Measurements from ENCODE around the gene USF2.

- no peak for TF ChIP-seq CTCF (IDR thresholded peaks at IDR 0.05)
- no peak for TF ChIP-seq POLR2A (IDR thresholded peaks at IDR 0.05)
- no peak for TF ChIP-seq POLR2AphosphoS5 (IDR thresholded peaks at IDR 0.05)
- TF ChIP-seq EP300 (IDR thresholded peaks at IDR 0.05), result no peak
Measured at GRCh38 chr19:35225951-35226350, 42.8 kb upstream of the USF2 start.

Data from stomach (tissue), 4 donors.